Parathyroid adenoma (tissue), 2 donors: Measurements from ENCODE around the gene SURF4.
"Not testable (repeated sequence)": the region's sequence is repeated elsewhere in the genome, so short reads cannot be mapped to it uniquely, and the experiment has no call there.

ENCODE experiments used
- H2AFZ ChIP-seq: fragments of 300-600 bp; sonication (generic); one replicate; pipeline ENCODE4 v1.7.0; 2017; ENCODE audit warnings: antibody characterized with exemption, mild to moderate bottlenecking
- H3K27ac ChIP-seq: fragments of 300-600 bp; sonication (generic); one replicate; pipeline ENCODE4 v1.7.0; 2017
- H3K27me3 ChIP-seq: fragments of 300-600 bp; sonication (generic); one replicate; pipeline ENCODE4 v1.7.0; 2017; ENCODE audit warnings: low read length; ENCODE audit not compliant: control insufficient read depth, insufficient read depth
- H3K36me3 ChIP-seq: fragments of 300-600 bp; sonication (generic); one replicate; pipeline ENCODE4 v1.7.0; 2017; ENCODE audit warnings: low read length; ENCODE audit not compliant: control insufficient read depth, insufficient read depth
- H3K4me1 ChIP-seq: fragments of 300-600 bp; sonication (generic); one replicate; pipeline ENCODE4 v1.7.0; 2017; ENCODE audit warnings: control low read depth
- H3K4me2 ChIP-seq: fragments of 300-600 bp; sonication (generic); one replicate; pipeline ENCODE4 v1.7.0; 2017; ENCODE audit warnings: low read length
- H3K4me3 ChIP-seq: fragments of 300-600 bp; sonication (generic); one replicate; pipeline ENCODE4 v1.7.0; 2017; ENCODE audit warnings: low read depth, low read length
- H3K79me2 ChIP-seq: fragments of 300-600 bp; sonication (generic); one replicate; pipeline ENCODE4 v1.7.0; 2017; ENCODE audit warnings: control low read depth
- H3K9ac ChIP-seq: fragments of 300-600 bp; sonication (generic); one replicate; pipeline ENCODE4 v1.7.0; 2017; ENCODE audit warnings: mild to moderate bottlenecking
- H3K9me3 ChIP-seq: fragments of 300-600 bp; sonication (generic); one replicate; pipeline ENCODE4 v1.7.0; 2017; ENCODE audit warnings: low read length; ENCODE audit not compliant: control insufficient read depth
- TF ChIP-seq, protein P1 (sequence below): fragments of 300-600 bp; sonication (generic); IDR thresholded peaks from one replicate; pipeline ENCODE4 v1.7.0; 2017; ENCODE audit warnings: antibody characterized with exemption, mild to moderate bottlenecking
- donor health status: primary hyperparathyroidism.

SURF4 gene

DNA sequence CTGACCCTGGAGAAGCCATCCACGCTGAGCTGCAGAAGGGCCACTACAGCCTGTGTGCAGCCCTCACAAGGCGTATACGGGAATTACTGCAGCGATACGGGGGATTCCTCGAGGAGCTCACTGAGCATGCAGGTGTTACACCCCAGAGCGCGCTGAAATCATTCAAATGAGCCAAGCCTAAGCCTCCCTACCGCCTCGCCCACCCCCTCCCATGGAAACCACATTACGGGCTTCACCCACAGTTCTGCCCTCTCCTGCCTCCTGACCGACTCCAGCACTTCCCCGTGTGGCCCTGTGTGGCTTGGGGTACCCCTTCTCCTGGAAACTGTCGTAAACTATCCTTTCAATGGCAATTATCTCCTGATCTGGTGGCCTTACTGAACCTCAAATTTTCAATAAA lies 53.2 kb downstream of the SURF4 start:
- Histone ChIP-seq H3K27me3 (no peaks in the 10 kb centered on the region), H2AFZ (no peak overlapping the region), H3K79me2 (no peaks in the 10 kb centered on the region), H3K4me2 (no peak overlapping the region), H3K9ac (no peak overlapping the region), H3K4me1 (no peaks in the 10 kb centered on the region), H3K4me3 (no peak overlapping the region), H3K9me3 (no peaks in the 10 kb centered on the region), H3K36me3 (no peaks in the 10 kb centered on the region), H3K27ac (no peak overlapping the region)
- TF ChIP-seq, protein P1, sequence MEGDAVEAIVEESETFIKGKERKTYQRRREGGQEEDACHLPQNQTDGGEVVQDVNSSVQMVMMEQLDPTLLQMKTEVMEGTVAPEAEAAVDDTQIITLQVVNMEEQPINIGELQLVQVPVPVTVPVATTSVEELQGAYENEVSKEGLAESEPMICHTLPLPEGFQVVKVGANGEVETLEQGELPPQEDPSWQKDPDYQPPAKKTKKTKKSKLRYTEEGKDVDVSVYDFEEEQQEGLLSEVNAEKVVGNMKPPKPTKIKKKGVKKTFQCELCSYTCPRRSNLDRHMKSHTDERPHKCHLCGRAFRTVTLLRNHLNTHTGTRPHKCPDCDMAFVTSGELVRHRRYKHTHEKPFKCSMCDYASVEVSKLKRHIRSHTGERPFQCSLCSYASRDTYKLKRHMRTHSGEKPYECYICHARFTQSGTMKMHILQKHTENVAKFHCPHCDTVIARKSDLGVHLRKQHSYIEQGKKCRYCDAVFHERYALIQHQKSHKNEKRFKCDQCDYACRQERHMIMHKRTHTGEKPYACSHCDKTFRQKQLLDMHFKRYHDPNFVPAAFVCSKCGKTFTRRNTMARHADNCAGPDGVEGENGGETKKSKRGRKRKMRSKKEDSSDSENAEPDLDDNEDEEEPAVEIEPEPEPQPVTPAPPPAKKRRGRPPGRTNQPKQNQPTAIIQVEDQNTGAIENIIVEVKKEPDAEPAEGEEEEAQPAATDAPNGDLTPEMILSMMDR: no peak

DNA sequence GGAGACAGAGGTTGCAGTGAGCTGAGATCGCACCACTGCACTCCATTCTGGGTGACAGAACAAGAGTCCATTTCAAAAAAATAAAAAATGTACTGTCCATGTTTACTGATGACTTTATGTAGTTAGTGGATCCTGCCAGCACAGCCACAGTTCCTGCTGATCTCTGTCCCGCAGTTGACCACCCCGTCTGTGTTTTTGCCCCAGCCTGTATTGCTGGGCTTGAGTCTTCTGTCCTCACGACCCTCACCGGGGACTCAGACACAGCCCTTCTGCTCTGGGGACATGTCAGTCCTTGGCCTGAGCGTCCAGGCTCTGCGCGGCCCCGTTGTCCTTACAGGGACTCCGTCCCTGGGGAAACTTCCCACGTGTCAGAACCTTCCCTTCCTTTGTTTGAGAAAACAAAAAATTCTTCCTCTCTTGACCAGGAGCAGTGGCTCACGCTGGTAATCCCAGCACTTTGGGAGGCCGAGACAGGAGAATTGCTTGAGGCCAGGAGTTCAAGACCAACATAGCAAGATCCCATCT lies 54.4 kb downstream of the SURF4 start:
- no peak overlapping the region for H3K4me3 ChIP-seq
- TF ChIP-seq, protein P1: no peak

DNA sequence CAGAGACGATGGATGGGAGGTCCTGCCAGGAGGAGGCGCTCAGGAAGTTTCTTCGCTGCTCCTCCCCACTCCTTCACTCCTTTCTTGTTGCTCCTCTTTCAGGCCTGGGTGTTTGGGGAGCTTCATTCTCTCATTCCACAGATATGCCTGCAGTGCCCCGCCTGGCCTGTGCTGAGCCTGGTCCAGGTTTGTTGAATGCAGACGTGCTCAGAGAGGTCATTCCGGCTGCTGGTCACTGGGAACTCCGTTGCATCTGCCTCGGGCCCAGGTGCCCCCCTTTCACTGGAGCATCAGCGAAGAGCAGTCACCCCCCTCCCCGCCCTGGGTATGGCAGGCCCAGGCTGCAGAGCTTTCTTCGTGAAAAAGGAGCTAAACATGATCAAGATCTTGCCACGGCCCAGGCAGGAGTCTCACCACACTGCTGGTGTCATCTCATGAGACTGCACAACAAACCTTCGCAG lies 55.4 kb downstream of the SURF4 start:
- no peaks in the 10 kb centered on the region for H3K79me2 ChIP-seq
- H3K4me3 ChIP-seq: no peak overlapping the region
- H3K9ac ChIP-seq: no peak overlapping the region
- no peak overlapping the region for H3K27ac ChIP-seq
- H3K27me3 ChIP-seq: no peaks in the 10 kb centered on the region
- no peaks in the 10 kb centered on the region for H3K36me3 ChIP-seq
- H3K4me1 ChIP-seq: no peaks in the 10 kb centered on the region
- TF ChIP-seq, protein P1: no peak
- no peak overlapping the region for H3K4me2 ChIP-seq
- no peak overlapping the region for H2AFZ ChIP-seq
- H3K9me3 ChIP-seq: no peaks in the 10 kb centered on the region

More for the DNA sequence above, 54.4 kb downstream of the SURF4 start:
- Histone ChIP-seq H3K27me3 (no peaks in the 10 kb centered on the region), H3K4me2 (no peak overlapping the region), H3K27ac (no peak overlapping the region), H3K9ac (no peak overlapping the region), H3K36me3 (no peaks in the 10 kb centered on the region), H3K9me3 (no peaks in the 10 kb centered on the region), H3K4me1 (no peaks in the 10 kb centered on the region), H3K79me2 (no peaks in the 10 kb centered on the region), H2AFZ (no peak overlapping the region)

DNA sequence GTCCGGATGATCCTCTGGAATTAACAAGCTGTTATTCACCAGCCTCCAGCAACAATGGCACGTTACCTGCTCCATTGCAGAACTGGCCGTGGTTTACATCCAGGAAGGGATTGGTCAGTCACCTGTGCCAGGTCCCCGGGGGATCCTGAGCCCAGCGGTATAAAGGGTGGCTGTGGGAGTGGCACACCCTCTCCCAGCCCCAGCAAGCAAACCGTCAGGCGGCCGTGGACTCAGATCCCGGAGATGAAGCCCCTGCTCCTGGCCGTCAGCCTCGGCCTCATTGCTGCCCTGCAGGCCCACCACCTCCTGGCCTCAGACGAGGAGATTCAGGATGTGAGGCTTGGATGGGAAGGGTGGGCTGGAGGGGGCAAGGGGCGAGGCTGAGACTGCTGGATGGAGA lies 58.3 kb downstream of the SURF4 start:
- H3K4me2 ChIP-seq, H3K4me3 ChIP-seq, H3K79me2 ChIP-seq, H3K27ac ChIP-seq, H3K9ac ChIP-seq, H3K27me3 ChIP-seq, H3K4me1 ChIP-seq, H2AFZ ChIP-seq, H3K36me3 ChIP-seq, H3K9me3 ChIP-seq: not testable (repeated sequence)

DNA sequence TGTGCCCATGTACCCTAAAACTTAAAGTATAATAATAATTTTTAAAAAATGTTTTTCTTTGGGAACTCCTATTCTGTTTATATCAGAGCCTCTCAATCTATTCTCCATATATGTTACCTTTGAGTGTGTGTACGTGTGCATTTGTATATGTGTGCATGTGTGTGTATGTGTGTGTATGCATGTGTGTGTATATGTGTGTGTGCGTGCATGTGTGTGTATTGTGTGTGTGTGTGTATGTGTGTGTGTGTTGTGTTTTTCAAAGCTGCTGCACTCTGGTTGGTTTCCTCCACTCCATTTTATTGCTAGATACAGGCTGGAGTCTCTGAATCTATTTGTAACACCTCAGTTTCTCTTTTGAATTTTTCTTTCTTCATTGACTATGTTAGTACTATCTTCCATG lies 59.9 kb downstream of the SURF4 start:
- Histone ChIP-seq H2AFZ (no peak overlapping the region), H3K9ac (no peak overlapping the region), H3K27ac (no peak overlapping the region), H3K9me3 (no peaks in the 10 kb centered on the region), H3K4me1 (no peaks in the 10 kb centered on the region), H3K27me3 (no peaks in the 10 kb centered on the region), H3K4me3 (no peak overlapping the region), H3K36me3 (no peaks in the 10 kb centered on the region), H3K4me2 (no peak overlapping the region), H3K79me2 (no peaks in the 10 kb centered on the region)
- TF ChIP-seq, protein P1: no peak
